Activated CD4-positive, alpha-beta T cell treated with anti-CD3 and anti-CD28 coated beads, Interleukin-2, Interleukin-4, amounts not matched to agents 100 ng/mL and 50 ng/mL, durations not matched to agents 16 hours and 8 hours (primary cell): ENCODE data around the gene PLD5.
"Not testable (repeated sequence)": the region's sequence is repeated elsewhere in the genome, so short reads cannot be mapped to it uniquely, and the experiment has no call there.

Experiments
- DNase-seq: peaks from one replicate; pipeline ENCODE4 v3.0.0-alpha.2; 2020; ENCODE audit warnings: low spot score

PLD5 gene

DNA sequence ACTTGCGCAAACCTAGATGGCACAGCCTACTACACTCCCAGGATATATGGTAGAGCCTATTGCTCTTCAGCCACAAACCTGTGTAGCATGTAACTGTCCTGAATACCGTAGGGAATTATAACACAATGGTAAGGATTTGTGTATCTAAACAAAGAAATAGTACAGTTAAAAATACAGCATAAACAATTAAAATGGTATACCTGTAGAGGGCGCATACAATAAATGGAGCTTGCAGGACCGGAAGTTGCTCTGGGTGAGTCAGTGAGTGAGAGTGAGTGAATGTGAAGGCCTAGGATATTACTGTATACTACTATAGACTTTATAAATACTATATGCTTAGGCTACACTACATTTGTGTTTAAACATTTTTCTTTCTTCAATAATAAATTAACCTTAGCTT, 99.3 kb downstream of the PLD5 start:
- DNase-seq, result peak; percentile 15

DNA sequence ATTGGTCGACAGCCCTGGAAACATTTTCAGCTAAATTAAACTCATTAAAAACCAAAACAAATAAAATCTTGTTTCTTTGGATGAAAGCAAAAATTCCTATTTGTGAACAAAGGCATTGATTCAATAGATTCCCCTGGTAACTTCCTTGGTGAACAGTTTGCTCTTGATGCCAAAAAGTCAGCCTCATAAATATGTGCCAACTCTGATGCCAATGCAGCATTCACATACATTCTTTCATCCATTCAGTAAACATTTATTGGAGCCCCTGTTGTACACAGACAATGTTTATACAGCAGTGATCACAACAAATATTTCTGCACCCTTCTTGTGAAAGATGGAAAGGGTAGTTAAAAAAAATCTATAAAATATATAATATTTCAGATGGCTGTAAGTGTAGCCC, 107.8 kb downstream of the PLD5 start:
- no peak for DNase-seq

DNA sequence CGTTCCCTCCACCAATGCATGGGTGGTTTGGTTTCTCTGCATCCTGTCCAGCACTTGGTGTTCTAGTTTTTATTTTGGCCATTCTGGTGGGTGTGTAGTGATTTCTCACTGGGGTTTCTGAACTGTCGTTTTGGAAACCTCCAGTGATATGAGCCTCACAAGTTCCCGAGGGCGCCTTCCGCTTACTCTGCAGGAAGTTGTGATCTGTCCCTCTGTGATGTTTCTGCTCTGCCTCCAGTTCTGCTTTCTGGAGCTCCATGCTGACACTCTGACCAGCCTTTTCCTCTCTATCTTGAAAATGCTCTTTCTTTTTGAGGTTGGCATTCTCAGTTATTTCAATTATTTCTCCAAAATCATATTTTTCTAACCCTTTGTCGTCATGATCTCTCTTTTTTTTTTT, 111.6 kb downstream of the PLD5 start:
- no peak for DNase-seq

DNA sequence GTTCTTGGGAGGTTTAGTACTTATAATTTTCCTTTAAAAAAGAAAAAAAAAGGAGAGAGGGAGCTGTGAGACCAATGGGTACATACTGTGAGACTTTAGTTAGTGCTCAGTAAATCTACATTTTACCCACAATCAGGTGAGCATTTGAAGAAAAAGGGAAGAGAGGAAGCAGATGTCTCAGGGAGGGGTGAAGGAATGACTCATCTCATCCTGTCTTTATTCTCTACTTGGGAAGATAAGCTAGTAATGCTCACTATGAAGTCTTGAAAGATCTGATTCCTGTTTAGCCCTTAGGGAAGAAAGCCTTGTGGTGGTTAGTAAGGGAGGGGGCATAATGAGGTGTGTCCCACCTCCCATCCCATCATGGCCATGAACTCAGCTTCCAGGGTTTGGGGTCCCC, 112.6 kb downstream of the PLD5 start:
- no peak for DNase-seq

DNA sequence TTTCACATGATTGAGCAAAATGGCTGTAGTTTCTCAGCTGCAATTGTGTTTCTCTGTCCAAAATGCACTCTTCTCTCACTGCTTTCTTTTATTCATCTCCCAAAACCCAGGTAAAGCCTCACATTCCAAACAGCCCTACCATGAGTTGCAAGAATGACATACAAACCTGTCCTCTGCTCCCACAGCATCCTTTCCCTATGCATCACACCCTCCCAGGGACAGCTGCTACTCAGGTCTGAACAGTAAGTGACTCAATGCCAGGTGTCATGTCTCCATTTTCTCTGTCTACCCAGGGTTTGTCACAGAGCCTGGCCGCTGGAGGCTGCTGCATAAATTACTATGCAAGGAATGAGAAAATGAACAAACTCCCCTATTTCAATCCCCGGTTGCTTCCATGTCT, 118.5 kb downstream of the PLD5 start:
- DNase-seq, result no peak

GRCh38 chr1:242404296-242404695, 120.2 kb downstream of the PLD5 start:
- no peak for DNase-seq

DNA sequence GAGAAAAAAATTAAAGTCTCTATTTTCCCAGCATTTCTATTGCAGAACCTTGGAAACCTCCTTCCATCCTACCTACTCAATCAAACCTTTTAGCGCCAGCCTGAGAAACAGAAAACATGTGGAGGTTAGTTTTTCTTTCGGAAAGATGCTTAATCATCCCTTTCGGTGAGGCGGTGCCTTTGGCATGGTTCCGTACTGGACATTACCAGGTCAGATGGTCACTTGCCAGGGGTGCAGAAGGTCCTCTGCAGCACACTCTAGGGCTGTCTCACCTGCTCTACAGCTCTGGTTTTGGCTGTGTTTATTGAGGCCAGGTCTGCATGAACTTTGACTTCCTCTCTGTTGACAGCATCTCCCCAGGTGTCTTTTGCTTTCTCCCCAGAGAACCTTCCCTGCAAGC, 121.5 kb downstream of the PLD5 start:
- no peak for DNase-seq

DNA sequence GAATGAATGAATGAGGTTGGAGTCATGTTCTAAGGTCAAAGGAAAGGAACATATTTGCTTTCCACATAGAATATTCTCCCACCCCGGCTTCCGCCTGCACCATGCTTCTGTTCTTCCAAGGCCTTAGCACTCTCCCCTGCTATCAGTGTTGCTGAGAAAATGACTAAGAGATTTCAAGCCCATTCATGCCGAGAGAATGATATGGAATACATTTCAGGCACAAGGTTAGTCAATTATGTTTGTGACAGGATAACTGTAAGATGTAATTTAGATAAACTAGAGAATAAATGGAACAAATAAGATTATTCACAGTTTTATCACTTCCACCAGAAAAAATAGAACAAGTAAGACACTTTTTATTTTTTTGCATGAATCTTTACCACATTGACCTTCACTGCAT, 122.6 kb downstream of the PLD5 start:
- DNase-seq, result no peak

- DNase-seq, result no peak
Observed at GRCh38 chr1:242398351-242398750, 126.1 kb downstream of the PLD5 start.

GRCh38 chr1:242391896-242392295, 132.6 kb downstream of the PLD5 start:
- DNase-seq, result no peak

DNA sequence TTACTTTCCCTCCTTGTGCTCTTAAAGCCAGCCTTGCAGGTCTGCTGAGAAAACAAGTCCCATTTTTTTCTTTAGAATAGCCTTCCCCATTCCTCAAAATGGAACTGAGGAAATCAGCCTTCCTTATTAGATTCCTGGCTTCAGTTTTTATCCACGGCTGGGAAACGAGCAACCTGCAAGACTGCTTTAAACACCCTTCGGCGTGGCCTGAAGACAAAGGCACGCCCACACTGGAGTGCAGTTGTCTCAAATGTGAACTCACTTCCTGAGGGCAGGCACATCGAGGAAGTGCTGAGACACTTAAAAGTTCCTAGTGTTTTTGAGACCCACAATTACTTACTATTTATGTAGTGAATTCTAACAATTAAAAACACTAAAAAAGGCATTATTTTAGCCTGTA, 148.4 kb downstream of the PLD5 start:
- not testable (repeated sequence) for DNase-seq

DNA sequence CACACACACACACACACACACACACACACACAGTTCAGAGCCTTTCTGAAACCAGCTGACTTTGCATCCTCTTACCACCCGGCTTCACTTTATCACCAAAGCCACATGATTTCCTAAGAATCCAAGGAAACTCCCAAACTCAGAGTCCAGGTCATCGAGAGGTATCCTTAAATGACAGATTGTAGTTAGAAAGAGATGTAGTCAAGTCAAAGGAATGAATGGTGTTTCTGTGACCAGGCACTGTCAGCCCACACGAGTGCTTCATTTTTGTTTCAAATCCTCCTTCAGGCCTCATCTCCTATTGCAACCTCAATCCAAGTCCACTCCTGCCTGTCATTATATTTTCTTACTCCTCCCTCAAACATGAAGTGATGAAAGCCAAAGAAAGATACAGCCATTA, 174.1 kb downstream of the PLD5 start:
- DNase-seq, result not testable (repeated sequence)

GRCh38 chr1:242349636-242350035, 174.9 kb downstream of the PLD5 start:
- DNase-seq, result no peak

DNA sequence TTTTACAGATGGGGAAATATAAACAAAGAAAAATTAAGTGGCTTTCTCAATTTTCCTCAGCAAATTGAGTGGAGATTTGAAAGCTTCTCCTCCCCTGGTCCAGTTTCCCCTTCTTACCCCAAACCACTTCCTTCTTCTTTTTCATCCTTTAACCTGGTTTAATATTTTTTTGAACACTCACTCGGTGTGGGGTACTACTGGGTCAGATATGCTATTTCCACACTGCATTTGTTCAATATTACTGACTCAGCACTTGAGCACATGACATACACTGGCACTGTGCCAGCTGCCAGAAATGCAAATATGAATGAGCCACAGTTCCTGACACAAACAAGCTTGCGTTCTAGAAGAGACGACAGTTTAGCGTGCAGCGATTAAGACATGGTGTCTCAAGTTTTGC, 193.6 kb downstream of the PLD5 start:
- DNase-seq, result not testable (repeated sequence)

GRCh38 chr1:242327381-242327780, 197.1 kb downstream of the PLD5 start:
- DNase-seq, result not testable (repeated sequence)

- DNase-seq, result not testable (repeated sequence)
Observed at GRCh38 chr1:242321981-242322380, 202.5 kb downstream of the PLD5 start.

DNA sequence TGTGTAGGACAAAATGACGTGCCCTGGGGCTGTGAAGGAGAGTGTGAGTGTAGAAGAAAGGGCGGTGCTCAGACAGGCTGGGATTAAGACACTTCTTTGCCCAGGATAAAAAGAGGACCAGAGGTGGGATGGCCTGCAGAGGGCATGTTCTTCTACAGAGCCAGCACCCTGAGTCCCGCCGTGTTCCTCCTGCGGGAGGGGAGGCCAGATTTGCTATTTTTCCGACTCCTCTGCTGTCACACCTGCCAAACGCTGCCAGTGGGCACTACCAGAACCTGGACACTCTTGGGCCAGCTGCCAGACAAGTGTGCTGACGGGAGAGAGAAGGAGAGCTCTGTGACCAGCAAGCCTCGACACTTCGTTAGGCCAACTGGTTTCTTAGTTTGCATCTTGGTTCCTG, 206.4 kb downstream of the PLD5 start:
- no peak for DNase-seq

DNA sequence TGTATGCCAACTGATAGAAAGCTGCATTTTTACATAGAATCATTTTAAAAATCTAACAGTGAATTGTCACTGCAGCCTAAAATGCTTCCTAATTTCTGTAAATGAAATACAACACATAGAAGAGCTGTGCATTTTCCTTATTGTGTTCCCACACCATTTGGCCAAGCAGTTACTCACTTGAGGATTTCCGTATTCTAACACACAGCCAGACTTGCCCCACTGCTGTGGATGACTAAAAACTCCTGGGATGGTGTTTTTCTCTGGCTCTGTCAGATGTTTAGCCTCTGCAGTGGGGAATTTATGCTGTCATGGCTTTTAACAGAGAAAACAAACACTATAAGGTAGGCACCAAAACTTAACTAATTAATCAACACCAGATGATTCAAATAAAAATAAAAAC, 209.6 kb downstream of the PLD5 start:
- DNase-seq, result not testable (repeated sequence)

DNA sequence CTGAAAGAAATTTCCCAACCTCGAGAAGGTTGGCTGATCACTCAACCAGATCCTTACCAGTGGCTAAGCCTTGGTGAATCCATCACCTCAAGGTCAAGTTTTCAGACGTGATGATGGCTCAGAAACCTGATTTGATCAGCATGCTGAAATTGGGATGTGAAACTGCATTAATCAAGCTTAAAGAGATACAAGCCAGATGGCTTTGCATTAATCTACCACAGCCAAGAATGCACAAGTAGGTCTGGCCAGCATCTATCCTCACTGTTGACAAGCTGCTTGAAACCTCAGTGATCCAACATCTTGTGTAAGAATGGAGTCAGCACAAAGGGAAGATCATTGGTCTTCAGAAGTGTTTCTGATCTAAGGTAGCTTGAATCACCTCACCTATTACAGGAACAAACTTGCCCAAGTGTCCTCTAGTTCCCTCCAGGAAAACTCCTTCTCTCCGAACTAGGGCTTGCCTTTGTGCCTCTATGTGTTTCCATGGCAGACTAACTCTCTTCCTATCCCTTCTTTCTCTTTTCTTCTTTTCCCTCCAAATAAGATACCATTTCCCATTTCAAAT, 210.3 kb downstream of the PLD5 start:
- DNase-seq, result not testable (repeated sequence)

GRCh38 chr1:242308681-242309080, 215.8 kb downstream of the PLD5 start:
- DNase-seq, result not testable (repeated sequence)

- DNase-seq, result not testable (repeated sequence)
Observed at GRCh38 chr1:242293781-242294180, 230.7 kb downstream of the PLD5 start.

GRCh38 chr1:242288067-242288466, 236.4 kb downstream of the PLD5 start:
- DNase-seq, result not testable (repeated sequence)

DNA sequence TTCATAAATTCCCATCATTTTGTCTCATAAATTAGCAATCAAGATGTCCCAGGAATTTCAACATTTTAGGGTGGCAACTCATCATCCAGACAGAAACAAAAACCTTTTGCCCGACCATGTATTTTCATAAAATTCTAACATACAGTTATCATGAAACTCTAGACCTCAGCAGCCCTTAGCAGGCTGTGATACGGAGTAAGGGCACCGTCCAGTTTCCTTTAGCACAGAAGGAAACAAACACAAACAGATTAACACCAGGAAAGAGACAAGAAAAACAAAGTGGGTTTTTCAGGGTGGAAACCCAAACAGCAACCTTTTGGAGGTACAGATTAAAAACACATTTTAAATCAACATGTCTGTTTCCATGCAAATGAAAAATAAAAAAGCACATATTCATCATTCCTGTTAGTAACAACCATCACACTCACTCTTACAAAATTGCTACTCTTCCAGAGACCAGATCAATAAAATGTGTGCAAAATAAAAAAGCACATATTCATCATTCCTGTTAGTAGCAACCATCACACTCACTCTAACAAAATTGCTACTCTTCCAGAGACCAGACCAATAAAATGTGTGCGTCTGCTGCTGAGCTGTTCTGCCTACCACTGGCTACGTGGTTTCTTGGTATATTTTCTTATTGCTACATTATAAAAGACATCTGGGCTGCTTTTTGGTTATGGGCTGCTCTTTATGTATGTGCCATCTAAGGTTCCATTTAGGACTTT, 241.6 kb downstream of the PLD5 start:
- not testable (repeated sequence) for DNase-seq

DNA sequence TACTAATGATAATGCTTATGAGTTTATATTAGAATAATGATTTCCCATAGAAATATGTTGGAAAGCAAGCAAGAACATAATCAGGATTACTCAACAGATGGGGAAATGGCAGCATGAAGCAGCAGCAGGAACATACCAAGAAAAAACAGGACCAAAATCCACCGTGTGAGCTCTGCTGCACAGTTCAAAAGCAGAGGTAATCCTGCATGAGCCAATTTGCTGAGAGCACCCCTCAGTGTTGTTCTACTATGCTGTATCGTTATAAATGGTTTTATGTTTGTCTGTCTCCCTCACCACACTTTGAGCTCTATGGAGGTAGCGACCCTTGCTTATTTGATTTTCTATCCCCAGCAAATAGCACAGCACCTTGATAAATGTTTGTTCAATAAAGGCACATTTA, 246.1 kb downstream of the PLD5 start:
- DNase-seq, result not testable (repeated sequence)
